Neural progenitor cell (in vitro differentiated cells): ENCODE results near the gene ZCCHC4.
"Not testable (repeated sequence)": the region's sequence is repeated elsewhere in the genome, so short reads cannot be mapped to it uniquely, and the experiment has no call there.

Experiments
- CTCF ChIP-seq: fragments of 200-600 bp; sonication (generic); IDR thresholded peaks from 2 replicates; pipeline ENCODE4 v1.5.1; 2017; ENCODE audit warnings: antibody characterized with exemption, mild to moderate bottlenecking
- EZH2 ChIP-seq: fragments of 200-600 bp; sonication (generic); IDR thresholded peaks from 2 replicates; pipeline ENCODE4 v1.6.1; 2017; ENCODE audit warnings: antibody characterized with exemption, mild to moderate bottlenecking, moderate library complexity

GRCh38 chr4:25328463-25328862 lies 15.9 kb downstream of the ZCCHC4 start:
- TF ChIP-seq CTCF, EZH2: not testable (repeated sequence)
